ENCODE measurements around the gene JARID2.
"Not testable (repeated sequence)": the region's sequence is repeated elsewhere in the genome, so short reads cannot be mapped to it uniquely, and the experiment has no call there.

The JARID2 gene

DNA sequence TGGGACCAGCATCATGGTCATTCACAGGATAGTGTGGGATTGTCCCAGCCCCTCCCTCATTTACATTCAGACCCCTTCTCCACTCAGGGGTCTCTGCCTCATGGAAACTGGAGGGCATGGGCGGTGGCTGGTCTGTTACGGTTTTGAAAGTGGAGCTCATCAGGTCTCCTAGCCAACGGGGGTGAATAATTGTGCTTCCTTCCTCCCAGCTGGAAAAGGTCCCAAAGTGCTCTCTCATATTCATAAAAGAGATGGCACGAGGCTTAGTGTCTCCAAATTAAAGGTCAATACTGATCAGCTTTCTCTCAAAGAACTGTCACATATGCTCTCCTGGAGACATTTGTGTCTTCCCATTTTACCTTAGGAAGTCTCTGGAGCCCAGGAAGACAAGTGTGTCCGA, 19.9 kb downstream of the JARID2 start:
- no peak for DNase-seq

- no peak for DNase-seq
Measured at GRCh38 chr6:15266423-15266996, 20.6 kb downstream of the JARID2 start.

DNA sequence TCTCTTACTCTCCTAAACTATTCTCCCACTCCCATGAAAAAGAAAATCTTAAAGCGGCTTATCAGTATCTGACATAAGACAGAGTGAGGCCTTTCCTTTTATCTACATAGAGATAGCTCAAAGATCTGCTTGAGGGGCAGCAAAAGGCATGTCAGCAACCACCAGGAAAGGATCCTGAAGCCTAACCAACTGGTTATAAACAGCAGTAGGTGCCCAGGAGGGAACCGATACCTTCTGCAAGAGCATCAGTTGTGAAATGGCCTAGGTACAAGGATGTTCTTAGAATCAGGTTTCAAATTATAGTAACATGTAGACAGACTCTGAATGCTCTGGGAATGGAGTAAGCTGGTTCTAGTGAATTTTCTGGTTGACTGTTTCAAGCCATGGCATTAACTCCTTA, 21.4 kb downstream of the JARID2 start:
- no peak for DNase-seq

GRCh38 chr6:15268137-15268908, 22.5 kb downstream of the JARID2 start:
- DNase-seq = no peak

DNA sequence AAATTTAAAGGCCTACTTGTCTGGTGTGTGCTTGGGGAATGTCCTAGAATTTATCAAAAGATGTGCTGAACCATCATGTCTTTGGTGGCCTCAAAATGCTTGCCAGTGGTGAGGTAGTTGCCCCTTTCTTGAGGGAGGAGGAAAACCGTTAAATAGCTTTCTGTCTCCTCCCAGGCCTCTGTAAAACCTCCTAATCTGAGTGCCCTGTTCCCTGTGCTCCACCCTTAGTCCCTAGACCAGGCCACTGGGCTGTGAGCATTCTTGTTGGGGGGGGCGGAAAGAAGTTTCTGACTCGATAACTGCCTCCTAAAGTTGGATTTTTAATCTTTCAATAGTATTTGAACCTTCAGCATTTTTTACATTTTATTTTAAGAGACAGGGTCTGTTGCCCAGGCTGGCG, 23.1 kb downstream of the JARID2 start:
- no peak for DNase-seq

DNA sequence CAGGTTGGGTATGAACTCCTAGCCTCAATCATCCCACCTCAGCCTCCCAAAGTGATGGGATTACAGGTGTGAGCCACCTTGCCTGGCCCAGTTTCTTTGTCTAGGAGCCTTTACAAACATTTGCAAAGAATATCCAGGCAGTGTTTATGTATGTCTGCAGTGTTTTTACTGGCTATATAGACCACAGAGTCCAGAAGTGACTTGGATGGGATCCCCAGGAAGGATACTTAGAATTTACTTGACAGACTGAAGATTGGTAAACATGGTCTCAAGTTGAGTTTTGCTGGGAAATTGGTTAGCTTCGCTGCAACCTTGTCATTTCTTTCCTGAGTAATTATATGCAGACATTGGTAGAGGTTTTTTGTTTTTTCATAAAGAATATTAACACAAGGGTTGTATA, 23.8 kb downstream of the JARID2 start:
- DNase-seq = no peak

DNA sequence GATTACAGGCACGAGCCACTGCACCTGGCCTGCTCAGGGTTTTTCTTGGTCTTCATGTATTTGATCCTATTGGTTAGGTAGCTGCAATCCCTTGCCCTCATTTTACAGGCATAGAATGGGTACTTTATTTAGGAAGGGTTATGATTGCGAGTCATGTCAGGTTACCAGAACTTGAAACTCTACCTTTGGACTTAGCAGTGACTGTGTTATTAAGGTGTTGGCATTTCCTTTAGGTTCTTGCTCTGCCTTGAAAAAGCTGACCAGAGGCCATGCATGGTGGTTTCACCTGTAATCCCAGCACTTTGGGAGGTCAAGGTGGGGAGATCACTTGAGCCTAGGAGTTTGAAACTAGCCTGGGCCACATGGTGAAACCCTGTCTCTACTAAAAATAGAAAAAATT, 24.5 kb downstream of the JARID2 start:
- no peak for DNase-seq

DNA sequence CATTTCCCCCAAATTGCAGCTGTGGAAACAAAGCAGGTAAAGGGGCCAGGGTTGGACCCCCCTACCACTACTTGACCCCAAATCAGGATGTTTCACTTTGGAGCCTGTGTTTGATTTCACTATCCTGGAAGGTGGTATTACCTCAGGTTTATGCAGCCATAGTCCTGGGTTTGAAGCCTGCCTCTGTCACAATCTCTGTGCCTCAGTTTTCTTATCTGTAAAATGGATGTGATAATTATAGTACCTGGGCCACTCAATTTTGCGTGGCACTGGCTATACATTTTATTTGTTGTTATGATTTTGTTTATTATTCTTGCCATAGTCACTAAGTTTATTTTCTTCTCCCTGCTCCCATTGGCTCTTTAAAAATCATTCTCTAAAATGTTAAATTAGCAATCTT, 26.7 kb downstream of the JARID2 start:
- DNase-seq = no peak

DNA sequence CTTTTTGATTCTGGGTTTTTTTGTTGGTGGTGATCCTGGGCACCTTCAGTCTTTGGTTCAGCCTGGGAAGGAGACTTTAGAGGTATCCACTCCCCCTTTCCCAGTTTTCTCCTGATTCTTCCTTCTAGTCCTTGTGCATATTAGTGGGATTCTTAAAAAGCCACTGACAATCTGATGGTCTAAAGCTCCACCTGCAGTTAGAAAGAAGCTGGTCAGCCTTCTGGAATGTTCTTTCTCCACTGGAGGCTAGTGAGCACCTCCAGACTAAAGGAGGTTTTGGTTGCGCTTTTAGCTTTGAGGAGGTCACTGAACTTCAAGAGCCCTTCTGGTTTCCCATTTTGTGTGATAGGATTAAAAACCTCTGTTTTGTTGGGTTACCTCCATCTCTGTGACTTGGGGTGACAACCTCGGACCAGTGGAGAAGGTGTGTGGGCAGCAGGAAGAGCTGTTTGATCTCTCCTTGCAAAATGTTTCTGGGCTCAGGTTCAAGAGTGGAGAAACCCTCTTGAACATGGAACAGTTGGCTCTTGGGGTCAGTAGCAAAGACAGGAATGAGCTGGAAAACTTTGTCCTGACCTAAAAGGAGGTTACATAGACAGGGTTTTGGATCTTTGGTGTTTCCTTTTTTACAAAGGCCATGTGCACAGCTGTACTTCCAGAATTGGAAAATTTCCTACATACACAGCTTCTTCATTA, 29.0 kb downstream of the JARID2 start:
- no peak for DNase-seq

- DNase-seq = no peak
Measured at GRCh38 chr6:15276036-15276985, 30.4 kb downstream of the JARID2 start.

GRCh38 chr6:15279047-15279661, 33.3 kb downstream of the JARID2 start:
- no peak for DNase-seq

DNA sequence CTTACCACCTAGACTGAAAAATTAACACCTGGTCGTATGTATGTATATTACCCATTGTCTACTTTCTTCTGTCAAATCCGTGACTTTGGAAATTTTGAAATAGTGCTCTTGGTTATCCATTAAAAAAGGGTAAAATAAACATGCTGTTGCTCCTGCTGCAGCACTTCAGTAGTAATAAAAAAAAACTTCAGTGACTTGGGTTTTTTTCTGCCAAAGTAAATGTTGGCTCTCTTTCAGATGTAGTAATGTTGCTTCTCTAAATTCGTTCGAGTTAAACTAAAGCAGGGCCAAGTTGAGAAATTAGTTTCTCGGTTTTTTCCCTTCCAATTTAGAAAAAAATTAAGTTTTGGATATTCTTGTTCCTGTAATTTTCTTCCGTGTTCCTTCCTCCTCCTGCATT, 34.2 kb downstream of the JARID2 start:
- DNase-seq = no peak

DNA sequence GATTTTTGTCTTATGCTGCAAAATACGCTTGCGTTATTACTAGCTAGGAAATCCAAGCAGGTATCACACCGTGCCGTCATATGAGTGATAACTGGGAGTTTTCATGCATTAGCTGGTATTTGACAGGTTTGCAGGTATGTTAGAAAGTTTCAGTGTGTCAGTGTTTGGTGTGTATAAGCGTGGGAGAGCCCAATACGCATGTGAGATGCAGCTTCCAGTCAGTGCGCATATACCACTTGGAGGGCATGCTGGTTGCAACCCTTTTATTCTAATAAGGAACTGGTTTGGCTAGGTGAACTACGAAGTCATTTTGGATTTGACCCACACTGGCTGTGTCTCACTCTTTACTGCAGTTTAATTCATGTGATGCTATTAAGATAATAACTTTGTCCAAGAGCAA, 35.1 kb downstream of the JARID2 start:
- DNase-seq = no peak

GRCh38 chr6:15282334-15282733, 36.5 kb downstream of the JARID2 start:
- no peak for DNase-seq

GRCh38 chr6:15283986-15284361, 38.1 kb downstream of the JARID2 start:
- DNase-seq = no peak

- DNase-seq = no peak
Measured at GRCh38 chr6:15284743-15285142, 38.9 kb downstream of the JARID2 start.

DNA sequence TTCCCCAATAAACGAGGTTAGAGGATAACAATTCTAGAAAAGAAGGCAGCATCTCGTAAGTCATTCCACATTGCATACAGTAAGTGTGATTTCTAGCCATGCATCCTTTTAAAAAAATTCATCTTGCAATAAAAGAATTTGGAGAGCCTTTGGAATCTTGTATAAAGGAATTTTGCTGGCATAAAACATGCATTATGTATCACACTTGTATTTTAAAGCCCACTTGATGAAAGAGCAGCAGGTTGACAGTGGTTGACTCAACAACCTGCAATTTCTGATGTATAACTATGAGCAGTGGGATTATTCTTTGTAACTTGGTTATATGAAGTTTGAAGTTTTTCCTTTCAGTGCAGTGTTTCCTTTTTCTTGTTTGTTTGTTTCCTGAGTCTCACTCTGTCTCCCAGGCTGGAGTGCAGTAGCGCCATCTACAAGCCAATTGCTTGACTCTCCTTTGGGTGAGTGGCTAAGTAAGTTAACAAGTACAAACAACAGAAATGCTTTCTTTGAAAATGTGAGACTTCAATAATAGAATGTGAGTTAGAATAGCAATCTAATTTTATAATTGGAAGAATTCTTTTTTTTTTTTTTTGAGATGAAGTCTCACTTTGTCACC, 39.9 kb downstream of the JARID2 start:
- no peak for DNase-seq

- no peak for DNase-seq
Measured at GRCh38 chr6:15287670-15288375, 42.0 kb downstream of the JARID2 start.

DNA sequence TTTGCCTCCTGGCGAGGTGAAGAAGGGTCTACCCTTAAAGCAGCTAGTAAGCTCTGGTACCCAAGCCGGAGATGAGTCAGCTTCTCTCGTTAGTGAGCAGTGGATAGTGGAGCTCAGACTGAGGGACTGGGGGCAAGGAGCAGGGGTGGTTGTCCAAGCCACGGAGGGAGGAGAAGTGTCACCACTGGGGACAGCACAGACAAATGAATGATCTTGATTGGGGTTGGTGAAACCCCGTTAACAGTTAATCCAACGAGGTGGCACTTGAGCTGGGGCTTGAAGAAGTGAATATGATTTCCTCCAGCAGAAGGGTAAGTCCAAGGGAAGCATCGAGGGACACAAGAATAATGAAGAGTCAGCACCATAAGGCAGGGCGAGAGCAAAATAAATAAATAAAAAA, 43.0 kb downstream of the JARID2 start:
- DNase-seq = no peak

GRCh38 chr6:15289456-15289855, 43.6 kb downstream of the JARID2 start:
- DNase-seq = not testable (repeated sequence)

DNA sequence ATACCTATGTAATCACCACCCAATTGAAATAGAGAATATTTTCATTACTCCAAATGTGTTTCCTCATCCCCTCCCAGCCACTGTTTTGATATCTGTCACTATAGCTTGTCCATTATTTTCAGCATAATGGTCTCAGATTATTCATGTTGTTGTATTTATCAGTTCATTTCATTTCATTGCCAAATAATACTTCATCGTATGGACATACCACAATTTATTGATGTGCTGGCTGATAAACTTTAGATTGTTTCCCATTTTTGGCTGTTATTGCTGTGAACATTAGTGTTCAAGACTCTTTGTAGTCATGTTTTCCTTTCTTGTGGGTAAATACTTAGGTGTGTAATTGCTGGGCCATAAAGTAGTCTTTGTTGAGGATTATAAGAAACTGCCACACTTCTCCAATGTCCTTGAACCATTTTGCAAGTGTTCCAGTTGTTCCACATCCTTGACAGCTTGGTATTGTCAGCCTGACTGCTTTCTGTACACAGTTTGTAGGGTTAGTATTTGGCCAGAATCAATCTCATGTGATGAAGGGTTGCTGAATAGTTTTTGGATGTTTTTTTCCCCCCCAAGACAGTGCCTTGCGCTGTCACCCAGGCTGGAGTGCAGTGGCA, 44.3 kb downstream of the JARID2 start:
- DNase-seq = no peak

Measured in NCI-H1930 (cell line).